K562 (cell line): ENCODE measurements around the gene ZNF487. TPM values are rescaled to one million over a fixed set of nuclear protein-coding genes. Genes with fewer than 3 reads are reported as not detected.

Source experiments
- CBX5 ChIP-seq: IDR thresholded peaks from 2 replicates; pipeline ENCODE4 v1.6.1; 2014; ENCODE audit warnings: low read depth, borderline replicate concordance
- EWSR1 ChIP-seq: fragments of 450-650 bp; IDR thresholded peaks from 2 replicates; pipeline ENCODE4 v1.6.1; 2018; ENCODE audit warnings: borderline replicate concordance, mild to moderate bottlenecking, low read depth, moderate library complexity; ENCODE audit not compliant: partially characterized antibody
- EZH2 ChIP-seq: IDR thresholded peaks from 2 replicates; pipeline ENCODE4 v1.6.1; 2012; ENCODE audit warnings: low read depth, mild to moderate bottlenecking, inconsistent platforms, low read length, borderline replicate concordance
- FOXP4 ChIP-seq: sonication (generic); formaldehyde crosslinking; IDR thresholded peaks from 2 replicates; pipeline ENCODE4 v1.8.0; 2022; ENCODE audit warnings: mild to moderate bottlenecking, missing genetic modification reagents, borderline replicate concordance
- HMBOX1 ChIP-seq: sonication (generic); IDR thresholded peaks from 2 replicates; pipeline ENCODE4 v1.6.1; 2016
- NFXL1 ChIP-seq: fragments of 450-650 bp; formaldehyde crosslinking; IDR thresholded peaks from 2 replicates; pipeline ENCODE4 v1.4.0; 2021; ENCODE audit warnings: mild to moderate bottlenecking
- NFYB ChIP-seq: IDR thresholded peaks from 2 replicates; pipeline ENCODE4 v1.6.1; 2011; ENCODE audit warnings: mild to moderate bottlenecking, moderate library complexity; ENCODE audit not compliant: insufficient read length; ENCODE audit errors: extremely low read depth
- TCF3 ChIP-seq: sonication (generic); formaldehyde crosslinking; IDR thresholded peaks from 2 replicates; pipeline ENCODE4 v1.4.0; 2020; ENCODE audit warnings: mild to moderate bottlenecking, missing genetic modification reagents
- ZBTB17 ChIP-seq: fragments of 450-650 bp; formaldehyde crosslinking; IDR thresholded peaks from 2 replicates; pipeline ENCODE4 v1.4.0; 2020; ENCODE audit warnings: mild to moderate bottlenecking
- ZNF592 ChIP-seq: fragments of 450-650 bp; IDR thresholded peaks from 2 replicates; pipeline ENCODE4 v1.6.1; 2017; ENCODE audit warnings: antibody characterized with exemption, mild to moderate bottlenecking
- ZNF696 ChIP-seq: fragments of 250-450 bp; sonication (Bioruptor Pico); conservative IDR thresholded peaks from 2 replicates; pipeline ENCODE4 v1.4.0; 2020; ENCODE audit warnings: mild to moderate bottlenecking, moderate library complexity
- polyA plus RNA-seq, 8 experiments: library from polyadenylated mRNA; depleted of rRNA in 4 of 8; stranded (reverse) in 5 of 8; unstranded in 3 of 8; fragments of >200 nt; fragmentation: Nextera tagmentation in 2 of 8; fragmentation: Illumina TruSeq in 1 of 8; extraction: Ambion mirVana in 2 of 8; extraction: Trizol in 1 of 8; gene quantifications; 2 replicates each; pipeline versions ENCODE4 v1.2.1 to v1.2.3, GENCODE V29; 2011 to 2014; ENCODE audit warnings: inconsistent platforms in 1 of 8, missing spikeins in 1 of 8
- total RNA-seq, 7 experiments: library from RNA; depleted of rRNA in 6 of 7; stranded (reverse); fragments of >200 nt in 6 of 7; fragmentation: Illumina TruSeq in 2 of 7; extraction: Trizol in 2 of 7; gene quantifications; 2 replicates each; pipeline versions ENCODE4 v1.2.1 to v1.2.3, GENCODE V29; 2011 to 2021; ENCODE audit warnings: low replicate concordance in 1 of 7
- TF ChIP-seq, protein P1 (sequence below): fragments of 150-350 bp; IDR thresholded peaks from 2 replicates; pipeline ENCODE4 v1.6.1; 2014; ENCODE audit warnings: low read depth, mild to moderate bottlenecking, low read length, borderline replicate concordance
- TF ChIP-seq, protein P2 (sequence below): fragments of 450-650 bp; IDR thresholded peaks from 2 replicates; pipeline ENCODE4 v1.6.1; 2018; ENCODE audit not compliant: partially characterized antibody

Gene ZNF487
- total and polyA plus RNA-seq, 9 of the 15 experiments (the other 6 are each of a cell fraction or from before 2014, with no cell fraction given), result 1.9 to 6.5 (median 4.2) TPM

GRCh38 chr10:43389867-43390266 lies 47.0 kb upstream of the ZNF487 start (continued):
- TF ChIP-seq, protein P1, sequence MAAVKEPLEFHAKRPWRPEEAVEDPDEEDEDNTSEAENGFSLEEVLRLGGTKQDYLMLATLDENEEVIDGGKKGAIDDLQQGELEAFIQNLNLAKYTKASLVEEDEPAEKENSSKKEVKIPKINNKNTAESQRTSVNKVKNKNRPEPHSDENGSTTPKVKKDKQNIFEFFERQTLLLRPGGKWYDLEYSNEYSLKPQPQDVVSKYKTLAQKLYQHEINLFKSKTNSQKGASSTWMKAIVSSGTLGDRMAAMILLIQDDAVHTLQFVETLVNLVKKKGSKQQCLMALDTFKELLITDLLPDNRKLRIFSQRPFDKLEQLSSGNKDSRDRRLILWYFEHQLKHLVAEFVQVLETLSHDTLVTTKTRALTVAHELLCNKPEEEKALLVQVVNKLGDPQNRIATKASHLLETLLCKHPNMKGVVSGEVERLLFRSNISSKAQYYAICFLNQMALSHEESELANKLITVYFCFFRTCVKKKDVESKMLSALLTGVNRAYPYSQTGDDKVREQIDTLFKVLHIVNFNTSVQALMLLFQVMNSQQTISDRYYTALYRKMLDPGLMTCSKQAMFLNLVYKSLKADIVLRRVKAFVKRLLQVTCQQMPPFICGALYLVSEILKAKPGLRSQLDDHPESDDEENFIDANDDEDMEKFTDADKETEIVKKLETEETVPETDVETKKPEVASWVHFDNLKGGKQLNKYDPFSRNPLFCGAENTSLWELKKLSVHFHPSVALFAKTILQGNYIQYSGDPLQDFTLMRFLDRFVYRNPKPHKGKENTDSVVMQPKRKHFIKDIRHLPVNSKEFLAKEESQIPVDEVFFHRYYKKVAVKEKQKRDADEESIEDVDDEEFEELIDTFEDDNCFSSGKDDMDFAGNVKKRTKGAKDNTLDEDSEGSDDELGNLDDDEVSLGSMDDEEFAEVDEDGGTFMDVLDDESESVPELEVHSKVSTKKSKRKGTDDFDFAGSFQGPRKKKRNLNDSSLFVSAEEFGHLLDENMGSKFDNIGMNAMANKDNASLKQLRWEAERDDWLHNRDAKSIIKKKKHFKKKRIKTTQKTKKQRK, result no peak
- TF ChIP-seq HMBOX1 (no peak), EWSR1 (no peak), ZBTB17 (CRISPR knock-in tag) (no peak), CBX5 (no peak), NFXL1 (CRISPR knock-in tag) (no peak), FOXP4 (CRISPR knock-in tag) (no peak), EZH2 (no peak), NFYB (no peak), ZNF696 (CRISPR knock-in tag) (no peak), ZNF592 (no peak), TCF3 (CRISPR knock-in tag) (peak; percentile 61; the same call in 1 of the 2 replicates)
- TF ChIP-seq, protein P2, sequence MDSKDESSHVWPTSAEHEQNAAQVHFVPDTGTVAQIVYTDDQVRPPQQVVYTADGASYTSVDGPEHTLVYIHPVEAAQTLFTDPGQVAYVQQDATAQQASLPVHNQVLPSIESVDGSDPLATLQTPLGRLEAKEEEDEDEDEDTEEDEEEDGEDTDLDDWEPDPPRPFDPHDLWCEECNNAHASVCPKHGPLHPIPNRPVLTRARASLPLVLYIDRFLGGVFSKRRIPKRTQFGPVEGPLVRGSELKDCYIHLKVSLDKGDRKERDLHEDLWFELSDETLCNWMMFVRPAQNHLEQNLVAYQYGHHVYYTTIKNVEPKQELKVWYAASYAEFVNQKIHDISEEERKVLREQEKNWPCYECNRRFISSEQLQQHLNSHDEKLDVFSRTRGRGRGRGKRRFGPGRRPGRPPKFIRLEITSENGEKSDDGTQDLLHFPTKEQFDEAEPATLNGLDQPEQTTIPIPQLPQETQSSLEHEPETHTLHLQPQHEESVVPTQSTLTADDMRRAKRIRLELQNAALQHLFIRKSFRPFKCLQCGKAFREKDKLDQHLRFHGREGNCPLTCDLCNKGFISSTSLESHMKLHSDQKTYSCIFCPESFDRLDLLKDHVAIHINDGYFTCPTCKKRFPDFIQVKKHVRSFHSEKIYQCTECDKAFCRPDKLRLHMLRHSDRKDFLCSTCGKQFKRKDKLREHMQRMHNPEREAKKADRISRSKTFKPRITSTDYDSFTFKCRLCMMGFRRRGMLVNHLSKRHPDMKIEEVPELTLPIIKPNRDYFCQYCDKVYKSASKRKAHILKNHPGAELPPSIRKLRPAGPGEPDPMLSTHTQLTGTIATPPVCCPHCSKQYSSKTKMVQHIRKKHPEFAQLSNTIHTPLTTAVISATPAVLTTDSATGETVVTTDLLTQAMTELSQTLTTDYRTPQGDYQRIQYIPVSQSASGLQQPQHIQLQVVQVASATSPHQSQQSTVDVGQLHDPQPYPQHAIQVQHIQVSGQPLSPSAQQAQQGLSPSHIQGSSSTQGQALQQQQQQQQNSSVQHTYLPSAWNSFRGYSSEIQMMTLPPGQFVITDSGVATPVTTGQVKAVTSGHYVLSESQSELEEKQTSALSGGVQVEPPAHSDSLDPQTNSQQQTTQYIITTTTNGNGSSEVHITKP, result no peak
